Myocyte (in vitro differentiated cells): ENCODE measurements around the gene PSEN2. TPM values are rescaled to one million over a fixed set of nuclear protein-coding genes. Genes with fewer than 3 reads are reported as not detected.

ENCODE experiments used
- total RNA-seq: library from RNA; depleted of rRNA; stranded (reverse); fragments of >200 nt; gene quantifications from 2 replicates; pipeline ENCODE4 v1.2.3, GENCODE V29; 2014

The PSEN2 gene
- total RNA-seq, 1 donor from 2014 or later = 266 TPM

Other genes with a start within 250 kb of the PSEN2 start
- 1.1 and 2.1 TPM in 2 replicates for gene ITPKB, start 131.3 kb upstream of the PSEN2 start, total RNA-seq
- 75.3 and 142 TPM in 2 replicates for gene COQ8A, start 69.7 kb downstream of the PSEN2 start, total RNA-seq